GM12864 (cell line): ENCODE measurements around the gene KCNB1.

Source experiments
- DNase-seq: peaks from one replicate; pipeline ENCODE4 v3.0.0-alpha.2; 2011; ENCODE audit warnings: low read depth
- H3K4me3 ChIP-seq: 2 replicates; pipeline ENCODE4 v1.5.1; 2011; ENCODE audit warnings: mild to moderate bottlenecking, low read depth, low read length, control low read depth
- TF ChIP-seq, protein P1 (sequence below): IDR thresholded peaks from 2 replicates; pipeline ENCODE4 v1.5.1; 2011; ENCODE audit warnings: low read depth, mild to moderate bottlenecking, moderate library complexity, low read length, control low read depth, inconsistent platforms; ENCODE audit errors: missing control alignments

Gene KCNB1

DNA sequence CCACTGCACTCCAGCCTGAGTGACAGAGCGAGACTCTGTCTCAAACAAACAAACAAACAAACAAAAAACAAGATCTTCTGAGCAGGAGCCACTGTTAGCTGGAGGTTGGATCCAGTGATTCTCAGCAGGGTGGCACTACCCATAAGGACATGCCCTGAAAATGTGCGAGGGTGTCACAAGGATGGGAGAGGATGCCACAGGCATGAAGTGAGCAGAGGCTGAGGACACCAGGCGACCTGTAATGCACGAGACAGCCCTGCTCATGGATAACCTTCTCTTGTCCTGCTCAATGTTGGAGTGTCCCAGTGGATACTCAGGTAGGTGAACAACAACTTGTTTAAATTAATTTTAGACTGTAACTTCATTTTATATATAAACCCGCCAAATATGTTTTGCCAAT is 76.8 kb downstream of the KCNB1 start:
- no peak overlapping the region for H3K4me3 ChIP-seq
- TF ChIP-seq, protein P1, sequence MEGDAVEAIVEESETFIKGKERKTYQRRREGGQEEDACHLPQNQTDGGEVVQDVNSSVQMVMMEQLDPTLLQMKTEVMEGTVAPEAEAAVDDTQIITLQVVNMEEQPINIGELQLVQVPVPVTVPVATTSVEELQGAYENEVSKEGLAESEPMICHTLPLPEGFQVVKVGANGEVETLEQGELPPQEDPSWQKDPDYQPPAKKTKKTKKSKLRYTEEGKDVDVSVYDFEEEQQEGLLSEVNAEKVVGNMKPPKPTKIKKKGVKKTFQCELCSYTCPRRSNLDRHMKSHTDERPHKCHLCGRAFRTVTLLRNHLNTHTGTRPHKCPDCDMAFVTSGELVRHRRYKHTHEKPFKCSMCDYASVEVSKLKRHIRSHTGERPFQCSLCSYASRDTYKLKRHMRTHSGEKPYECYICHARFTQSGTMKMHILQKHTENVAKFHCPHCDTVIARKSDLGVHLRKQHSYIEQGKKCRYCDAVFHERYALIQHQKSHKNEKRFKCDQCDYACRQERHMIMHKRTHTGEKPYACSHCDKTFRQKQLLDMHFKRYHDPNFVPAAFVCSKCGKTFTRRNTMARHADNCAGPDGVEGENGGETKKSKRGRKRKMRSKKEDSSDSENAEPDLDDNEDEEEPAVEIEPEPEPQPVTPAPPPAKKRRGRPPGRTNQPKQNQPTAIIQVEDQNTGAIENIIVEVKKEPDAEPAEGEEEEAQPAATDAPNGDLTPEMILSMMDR, result no peak
- no peak for DNase-seq

GRCh38 chr20:49405062-49405683 is 77.3 kb downstream of the KCNB1 start:
- TF ChIP-seq, protein P1, result no peak
- DNase-seq, result no peak
- H3K4me3 ChIP-seq, result no peak overlapping the region

DNA sequence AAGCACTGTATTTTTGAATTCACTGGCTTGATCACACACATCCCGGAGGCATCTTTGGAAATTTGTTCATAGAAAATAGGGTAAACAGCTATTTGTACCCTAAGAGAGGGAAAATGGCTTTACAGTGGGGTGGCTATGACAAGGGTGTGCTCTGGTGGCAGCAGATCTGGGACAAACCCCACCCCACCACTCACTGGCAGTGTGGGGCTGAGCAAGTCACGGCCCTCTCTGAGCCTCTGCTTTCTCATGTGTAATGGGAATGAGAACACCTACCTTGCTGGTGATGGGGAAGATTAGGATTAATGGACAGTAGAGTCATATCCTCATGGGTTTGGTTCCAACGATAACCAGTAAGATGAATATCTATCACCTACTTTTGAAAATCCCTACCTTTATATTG is 78.0 kb downstream of the KCNB1 start:
- TF ChIP-seq, protein P1, result no peak
- DNase-seq, result no peak
- no peak overlapping the region for H3K4me3 ChIP-seq

DNA sequence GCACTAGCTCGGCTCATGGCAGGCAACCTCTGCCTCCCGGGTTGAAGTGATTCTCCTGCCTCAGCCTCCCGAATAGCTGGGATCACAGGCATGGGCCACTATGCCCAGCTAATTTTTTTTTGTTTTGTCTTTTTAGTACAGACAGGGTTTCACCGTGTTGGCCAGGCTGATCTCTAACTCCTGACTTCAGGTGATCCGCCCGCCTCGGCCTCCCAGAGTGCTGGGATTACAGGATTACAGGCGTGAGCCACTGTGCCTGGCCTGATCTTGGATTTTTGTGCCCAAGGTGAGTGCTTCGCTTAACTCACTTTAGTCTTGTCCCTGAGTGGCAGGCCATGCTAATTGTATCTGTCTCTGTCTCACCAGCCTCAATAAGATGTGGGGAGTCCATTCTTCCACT is 78.6 kb downstream of the KCNB1 start:
- no peak for DNase-seq
- TF ChIP-seq, protein P1, result no peak
- H3K4me3 ChIP-seq, result no peak overlapping the region

- no peak for DNase-seq
- no peak overlapping the region for H3K4me3 ChIP-seq
- TF ChIP-seq, protein P1, result no peak
These were observed 79.5 kb downstream of the KCNB1 start for GRCh38 chr20:49403012-49403411.

DNA sequence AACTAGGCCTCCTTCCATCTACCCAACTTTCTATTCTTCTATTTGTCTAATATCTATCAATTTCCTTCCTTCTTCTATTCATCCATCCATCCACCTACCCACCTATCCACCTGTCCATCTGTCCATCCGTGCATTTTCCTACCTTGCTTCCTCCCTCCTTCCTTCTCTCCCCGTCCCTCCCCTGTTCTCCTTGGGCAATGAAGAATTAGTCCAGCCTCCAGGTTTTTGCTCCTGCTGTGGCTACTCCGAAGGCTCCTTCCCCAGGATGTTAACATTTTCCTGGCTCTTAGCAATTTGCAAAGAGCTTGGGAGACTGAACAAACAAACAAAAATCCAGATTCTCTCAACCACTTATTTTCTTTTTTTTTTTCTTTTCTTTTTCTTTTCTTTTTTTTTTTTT is 81.6 kb downstream of the KCNB1 start:
- no peak for DNase-seq
- H3K4me3 ChIP-seq, result no peak overlapping the region
- TF ChIP-seq, protein P1, result no peak

DNA sequence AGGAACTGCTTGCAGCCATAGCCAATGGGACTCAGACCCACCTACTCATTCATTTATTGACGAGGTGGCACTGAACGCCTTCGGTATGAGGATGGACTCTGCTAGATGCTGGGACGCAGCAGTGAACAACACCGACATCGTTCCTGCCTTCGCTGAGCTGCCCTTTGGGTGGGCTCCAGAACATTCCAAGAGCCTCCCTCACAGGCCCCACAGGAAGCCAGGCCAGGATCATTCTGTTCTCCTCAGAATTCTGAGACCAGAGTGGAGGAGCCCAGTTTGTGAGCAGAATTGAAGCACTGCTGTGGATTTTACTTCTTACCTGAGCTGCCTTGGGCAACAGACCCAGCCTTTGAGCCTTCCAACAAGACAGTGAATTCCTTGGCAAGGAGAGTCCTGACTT is 82.1 kb downstream of the KCNB1 start:
- TF ChIP-seq, protein P1, result no peak
- H3K4me3 ChIP-seq, result no peak overlapping the region
- DNase-seq, result no peak
